OCI-LY3 (cell line): ENCODE data around the gene SETBP1.

Experiments used
- EZH2phosphoT487 ChIP-seq: fragments of 200-600 bp; shearing (Covaris generic); IDR thresholded peaks from 2 replicates; pipeline ENCODE4 v1.6.1; 2018; ENCODE audit warnings: antibody characterized with exemption, mixed run types, low read depth
- TF ChIP-seq, protein P1 (sequence below): fragments of 200-600, 300-600 bp; sonication (generic); IDR thresholded peaks from 2 replicates; pipeline ENCODE4 v1.5.1; 2014; ENCODE audit warnings: antibody characterized with exemption, low read length, low read depth

DNA sequence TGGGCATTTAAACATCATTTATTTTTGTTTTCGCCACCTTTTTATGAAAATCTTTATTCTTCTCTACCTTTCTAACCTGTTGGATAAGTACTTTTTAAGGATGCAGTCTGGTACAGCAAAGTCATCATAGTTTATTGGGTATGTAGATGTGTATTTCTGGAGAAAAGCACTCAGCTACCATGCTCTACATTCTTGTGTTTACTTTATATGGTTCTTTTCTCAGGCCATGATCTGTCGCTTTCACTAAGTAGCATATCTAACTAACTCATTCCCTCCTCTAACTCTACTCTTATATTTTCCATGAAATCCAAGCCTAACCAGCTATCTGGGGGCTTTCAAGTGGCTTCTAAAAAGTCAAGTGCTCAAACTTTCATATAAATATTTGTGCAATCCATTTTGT, 25.3 kb upstream of the SETBP1 start:
- TF ChIP-seq, protein P1, sequence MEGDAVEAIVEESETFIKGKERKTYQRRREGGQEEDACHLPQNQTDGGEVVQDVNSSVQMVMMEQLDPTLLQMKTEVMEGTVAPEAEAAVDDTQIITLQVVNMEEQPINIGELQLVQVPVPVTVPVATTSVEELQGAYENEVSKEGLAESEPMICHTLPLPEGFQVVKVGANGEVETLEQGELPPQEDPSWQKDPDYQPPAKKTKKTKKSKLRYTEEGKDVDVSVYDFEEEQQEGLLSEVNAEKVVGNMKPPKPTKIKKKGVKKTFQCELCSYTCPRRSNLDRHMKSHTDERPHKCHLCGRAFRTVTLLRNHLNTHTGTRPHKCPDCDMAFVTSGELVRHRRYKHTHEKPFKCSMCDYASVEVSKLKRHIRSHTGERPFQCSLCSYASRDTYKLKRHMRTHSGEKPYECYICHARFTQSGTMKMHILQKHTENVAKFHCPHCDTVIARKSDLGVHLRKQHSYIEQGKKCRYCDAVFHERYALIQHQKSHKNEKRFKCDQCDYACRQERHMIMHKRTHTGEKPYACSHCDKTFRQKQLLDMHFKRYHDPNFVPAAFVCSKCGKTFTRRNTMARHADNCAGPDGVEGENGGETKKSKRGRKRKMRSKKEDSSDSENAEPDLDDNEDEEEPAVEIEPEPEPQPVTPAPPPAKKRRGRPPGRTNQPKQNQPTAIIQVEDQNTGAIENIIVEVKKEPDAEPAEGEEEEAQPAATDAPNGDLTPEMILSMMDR: no peak
- TF ChIP-seq EZH2phosphoT487: no peak
